Esophagus (tissue), 2 donors: ENCODE measurements around the gene TMEM253. TPM values are rescaled to one million over a fixed set of nuclear protein-coding genes. Genes with fewer than 3 reads are reported as not detected.

Experiments used
- H3K27ac ChIP-seq, 2 donors: one replicate each; pipeline ENCODE4 v1.5.1; 2013; ENCODE audit warnings: low read depth in 2 of 2, mild to moderate bottlenecking in 2 of 2, inconsistent platforms in 1 of 2, low read length in 1 of 2, moderate library complexity in 1 of 2
- H3K27me3 ChIP-seq, 2 donors: one replicate each; pipeline ENCODE4 v1.6.1; 2013; ENCODE audit warnings: low read length in 2 of 2, control low read depth in 1 of 2, mild to moderate bottlenecking in 1 of 2; ENCODE audit not compliant: insufficient read depth in 2 of 2, control insufficient read depth in 1 of 2
- H3K36me3 ChIP-seq, 2 donors: one replicate each; pipeline ENCODE4 v1.6.1; 2013; ENCODE audit warnings: low read length in 1 of 2; ENCODE audit not compliant: control insufficient read depth in 2 of 2, insufficient read depth in 2 of 2
- H3K4me1 ChIP-seq, 2 donors: one replicate each; pipeline ENCODE4 v1.6.1; 2013; ENCODE audit warnings: low read length in 1 of 2; ENCODE audit not compliant: control insufficient read depth in 2 of 2, insufficient read depth in 2 of 2
- H3K4me3 ChIP-seq, 2 donors: one replicate each; pipeline ENCODE4 v1.5.1; 2013; ENCODE audit warnings: low read length in 2 of 2, mild to moderate bottlenecking in 2 of 2, low read depth in 1 of 2, moderate library complexity in 1 of 2
- H3K9me3 ChIP-seq, 2 donors: one replicate each; pipeline ENCODE4 v1.6.1; 2013; ENCODE audit warnings: mild to moderate bottlenecking in 2 of 2, low read depth in 1 of 2, low read length in 1 of 2, moderate library complexity in 1 of 2; ENCODE audit not compliant: control insufficient read depth in 2 of 2, insufficient read depth in 1 of 2
- WGBS, 2 donors: extraction: QIAGEN DNeasy Blood & Tissue Kit; methylation state at CpG; one replicate each; pipeline ENCODE4 v1.1.7; 2013; 5-methylcytosine and 5-hydroxymethylcytosine counted together
- polyA plus RNA-seq, 2 donors: library from polyadenylated mRNA; stranded (reverse); fragments of 200-250 nt; gene quantifications; one replicate each; pipeline ENCODE4 v1.2.3, GENCODE V29; 2013
- donor health status: healthy with polysubstance abuse.
- donor health status: Bipolar disorder and iron deficiency.

Gene TMEM253
- polyA plus RNA-seq, 2 donors = 1.6 to 1.8 TPM

DNA sequence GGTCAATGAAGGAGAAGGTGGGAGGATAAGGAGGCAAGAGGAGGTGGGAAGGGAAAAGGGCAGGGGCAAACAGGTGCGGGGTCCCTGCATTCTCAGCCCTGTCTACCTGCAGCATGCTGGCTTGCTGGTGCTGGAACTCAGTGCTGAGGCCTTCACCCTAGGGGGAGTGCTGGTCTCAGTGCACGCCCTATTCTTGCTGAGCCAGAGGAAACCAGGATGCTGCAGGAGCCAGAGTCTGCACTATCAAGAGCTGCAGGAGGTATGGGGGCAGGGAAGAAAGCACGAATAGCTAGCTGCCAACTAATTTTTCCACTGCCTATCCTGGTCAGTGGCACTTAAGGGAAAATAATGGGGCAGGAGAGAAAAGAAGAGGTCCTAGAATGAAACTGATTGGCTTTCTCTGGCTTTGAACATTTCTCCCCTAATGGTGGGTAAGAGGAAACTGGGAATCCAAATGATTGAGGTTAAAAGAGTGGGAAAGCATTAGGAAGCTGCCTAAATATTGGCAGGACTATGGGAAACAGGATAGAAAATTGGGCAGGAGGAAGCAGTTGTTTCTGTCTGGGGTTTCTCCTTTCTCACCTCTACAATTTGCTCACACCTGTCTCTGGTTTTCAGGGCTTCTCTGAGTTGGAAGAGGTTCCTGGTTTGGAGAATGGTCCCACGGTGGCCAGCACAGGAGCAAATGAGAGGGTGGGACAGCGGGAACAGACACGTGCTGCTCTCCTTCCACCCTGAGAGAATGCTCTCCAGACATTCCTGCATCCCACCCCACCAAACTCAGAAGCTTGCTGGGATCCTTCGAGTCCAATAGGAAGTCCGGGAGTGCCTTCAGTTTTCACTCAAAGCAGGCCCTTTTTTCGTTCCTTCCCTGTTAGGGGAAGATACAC, 1.9 kb downstream of the TMEM253 start:
- Histone ChIP-seq H3K27me3 (no peaks in the 10 kb centered on the region), H3K4me3 (peak overlapping the region; percentile 73 to 84), H3K9me3 (no peaks in the 10 kb centered on the region), H3K36me3 (no peaks in the 10 kb centered on the region), H3K4me1 (peaks cover 9 to 23% of the 10 kb centered on the region in 2 donors), H3K27ac (peak overlapping the region; percentile 99)
- 18% methylated on average over 9 of the region's 9 CpGs for WGBS, 2 donors

DNA sequence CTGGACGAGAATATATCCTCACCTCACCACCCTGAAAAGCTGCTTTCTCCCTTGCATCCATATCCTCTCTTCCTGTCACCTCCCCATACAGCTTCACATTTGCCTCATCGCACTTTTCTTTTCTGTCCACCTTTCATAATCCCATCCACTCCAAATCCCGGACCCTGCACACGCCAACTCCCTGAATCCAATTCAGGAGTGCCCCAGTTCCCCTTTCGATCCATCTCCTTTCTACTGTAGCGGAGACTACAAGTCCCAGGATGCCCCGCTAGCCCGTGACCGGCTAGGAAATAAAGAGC, 2.5 kb downstream of the TMEM253 start:
- no peaks in the 10 kb centered on the region for H3K36me3 ChIP-seq
- peaks cover 9 to 23% of the 10 kb centered on the region in 2 donors for H3K4me1 ChIP-seq
- WGBS, 2 donors = 0% methylated on average over 9 of the region's 9 CpGs
- H3K4me3 ChIP-seq = peak overlapping the region; percentile 73 to 84
- H3K27ac ChIP-seq = peak overlapping the region; percentile 99
- H3K9me3 ChIP-seq = no peaks in the 10 kb centered on the region
- H3K27me3 ChIP-seq = no peaks in the 10 kb centered on the region

DNA sequence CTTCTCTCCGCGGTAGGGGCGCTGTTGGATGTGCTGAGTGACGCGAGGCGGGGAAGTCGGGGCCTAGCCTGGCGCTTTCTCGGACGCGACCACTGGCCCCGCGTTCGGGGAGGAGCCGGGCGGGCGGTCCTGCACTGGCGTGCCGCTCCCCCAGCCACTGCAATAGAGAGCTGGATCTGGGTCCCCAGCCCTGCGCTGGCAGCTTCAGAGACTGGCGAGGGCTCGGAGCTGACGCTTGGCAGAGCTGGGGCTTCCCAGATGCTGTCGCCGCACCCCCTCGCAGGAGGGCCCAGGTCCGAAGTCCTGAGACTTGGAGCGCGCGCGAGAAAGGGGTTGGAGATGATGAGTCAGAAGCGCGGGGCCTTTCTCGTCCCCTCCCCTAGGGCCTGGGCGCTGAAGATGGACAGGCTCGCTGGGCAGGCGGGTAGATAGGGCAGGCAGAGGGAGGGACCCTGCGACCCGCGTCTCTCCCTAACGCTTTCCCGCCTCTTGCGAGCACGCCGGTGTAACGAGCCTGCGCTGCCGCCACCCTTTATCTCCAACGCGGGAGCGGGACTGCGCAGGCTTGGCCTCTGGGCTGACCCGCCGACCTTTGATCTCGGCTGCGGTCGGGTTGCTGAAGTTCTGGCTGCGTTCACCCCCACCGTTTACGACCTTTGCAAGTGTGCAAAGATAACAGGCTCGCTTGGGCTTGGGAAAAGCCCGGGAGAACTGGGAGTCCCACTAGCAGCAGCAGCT, 3.0 kb downstream of the TMEM253 start:
- no peaks in the 10 kb centered on the region for H3K9me3 ChIP-seq
- H3K27me3 ChIP-seq = no peaks in the 10 kb centered on the region
- no peaks in the 10 kb centered on the region for H3K36me3 ChIP-seq
- H3K4me3 ChIP-seq = peak overlapping the region; percentile 73 to 84
- WGBS, 2 donors = 0% methylated on average over 62 of the region's 62 CpGs
- H3K4me1 ChIP-seq = peaks cover 9 to 23% of the 10 kb centered on the region in 2 donors
- H3K27ac ChIP-seq = peak overlapping the region; percentile 99

DNA sequence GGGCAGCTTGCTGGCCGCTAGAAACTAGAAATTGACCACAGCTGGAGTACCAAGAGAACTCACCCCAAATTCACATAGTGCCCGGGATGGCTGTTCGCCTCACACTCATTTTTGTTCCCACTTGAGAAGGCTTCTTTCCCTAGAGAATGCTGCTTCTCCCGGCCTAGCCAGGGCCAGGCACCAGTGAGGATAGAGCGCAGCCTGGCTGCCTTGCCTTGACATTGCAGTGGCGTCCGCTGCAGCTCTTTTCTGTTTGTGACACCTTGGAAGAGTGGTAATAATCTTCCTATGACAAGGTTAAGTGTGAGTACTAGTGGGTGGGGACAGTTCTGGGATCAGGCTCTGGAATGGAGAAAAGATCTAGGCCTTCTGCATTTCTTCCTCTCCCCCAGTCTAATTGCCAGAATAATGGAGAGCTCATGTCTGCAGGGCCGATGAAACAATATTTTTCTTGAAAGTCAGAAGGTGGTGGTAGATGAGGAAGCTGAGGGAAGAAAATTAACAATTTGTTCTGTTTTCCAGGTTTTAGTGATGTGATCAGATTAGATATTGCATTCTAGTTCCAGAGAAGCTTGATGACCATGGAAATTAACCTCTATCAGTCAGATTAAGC, 3.7 kb downstream of the TMEM253 start:
- Histone ChIP-seq H3K4me1 (peaks cover 9 to 23% of the 10 kb centered on the region in 2 donors), H3K9me3 (no peaks in the 10 kb centered on the region), H3K36me3 (no peaks in the 10 kb centered on the region), H3K27ac (peak overlapping the region; percentile 99), H3K4me3 (peak overlapping the region; percentile 73 to 84), H3K27me3 (no peaks in the 10 kb centered on the region)
- 4% methylated on average over 8 of the region's 8 CpGs for WGBS, 2 donors

DNA sequence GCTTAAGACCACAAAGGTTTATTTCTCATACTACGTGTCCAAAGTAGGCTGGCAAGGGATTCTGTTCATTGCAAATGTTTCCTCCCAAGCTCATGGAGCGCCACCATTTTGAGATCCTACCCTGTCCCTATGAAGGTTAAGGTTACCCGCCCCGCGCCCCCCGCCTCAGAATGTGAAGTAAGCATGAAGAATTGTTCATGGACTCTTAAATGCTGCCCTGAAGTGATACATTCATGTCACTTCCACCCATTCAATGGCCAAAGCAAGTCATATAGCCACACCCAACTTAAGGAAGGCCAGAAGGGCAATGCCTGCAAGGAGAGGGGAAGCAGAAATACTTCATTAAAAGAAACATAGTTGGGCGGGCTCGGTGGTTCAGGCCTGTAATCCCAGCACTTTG, 4.2 kb downstream of the TMEM253 start:
- no peak overlapping the region for H3K4me3 ChIP-seq
- 82 to 83% methylated on average over 8 of the region's 8 CpGs for WGBS, 2 donors
- H3K4me1 ChIP-seq = peaks cover 9 to 23% of the 10 kb centered on the region in 2 donors
- no peaks in the 10 kb centered on the region for H3K36me3 ChIP-seq
- H3K27me3 ChIP-seq = no peaks in the 10 kb centered on the region
- peak overlapping the region; percentile 63 to 99 for H3K27ac ChIP-seq
- H3K9me3 ChIP-seq = no peaks in the 10 kb centered on the region

DNA sequence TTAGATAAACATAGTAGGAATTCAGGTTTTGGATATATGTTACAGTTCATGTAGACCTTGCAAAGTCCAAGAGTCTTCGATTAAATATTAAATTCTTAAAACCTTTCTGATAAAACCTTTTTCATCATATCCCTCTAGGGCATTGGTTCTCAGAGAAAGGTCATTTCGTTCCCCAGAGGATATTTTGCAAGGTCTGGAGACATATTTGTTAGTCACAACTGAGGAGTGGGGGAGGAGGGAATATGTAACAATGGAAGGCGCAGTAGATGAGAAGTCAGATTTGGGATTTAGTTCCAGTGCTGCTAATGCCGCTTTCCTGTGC, 5.3 kb downstream of the TMEM253 start:
- H3K4me3 ChIP-seq = no peak overlapping the region
- 41 to 56% methylated on average over 4 of the region's 4 CpGs for WGBS, 2 donors
- H3K4me1 ChIP-seq = peaks cover 9 to 16% of the 10 kb centered on the region in 2 donors
- no peaks in the 10 kb centered on the region for H3K9me3 ChIP-seq
- H3K27ac ChIP-seq = peak overlapping the region; percentile 93 to 95
- H3K27me3 ChIP-seq = no peaks in the 10 kb centered on the region
- H3K36me3 ChIP-seq = no peaks in the 10 kb centered on the region

DNA sequence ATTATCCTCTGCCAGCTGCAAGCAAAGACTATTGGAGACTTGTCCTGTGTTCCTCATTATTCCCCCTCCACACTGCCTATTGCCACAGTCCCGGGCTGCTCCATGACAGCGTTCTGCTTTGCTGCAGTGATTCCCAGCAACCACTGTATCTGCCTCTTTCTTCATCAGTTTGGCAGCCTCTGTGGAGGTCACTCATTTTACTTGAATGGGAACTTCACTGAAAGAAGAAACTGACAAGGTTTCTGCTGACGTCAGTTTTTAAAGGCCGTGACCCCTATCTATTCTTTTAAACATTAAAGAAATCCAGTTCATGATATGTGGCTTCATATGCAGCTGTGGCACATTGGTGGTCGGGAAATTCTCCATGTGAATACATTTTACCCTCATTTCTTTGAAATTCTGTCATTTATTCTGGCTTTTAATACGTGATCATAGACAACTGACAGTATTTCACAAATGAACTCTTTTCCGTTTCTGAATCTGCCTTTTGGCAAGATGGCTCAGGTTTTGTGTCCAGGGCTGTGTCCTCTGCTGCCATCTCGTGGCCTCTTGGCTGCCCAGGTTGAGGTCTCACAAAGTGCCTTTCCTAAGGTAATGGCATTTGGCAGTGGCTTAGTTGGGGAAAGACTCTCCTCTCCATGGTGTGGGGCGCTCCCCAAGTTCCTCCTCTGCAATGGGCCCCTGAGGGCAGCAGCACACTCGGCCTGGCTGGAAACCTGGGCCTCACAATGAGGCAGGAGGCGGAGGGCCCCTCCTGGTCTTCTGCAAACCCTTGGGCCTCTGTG, 5.8 kb downstream of the TMEM253 start:
- H3K27ac ChIP-seq = peak overlapping the region; percentile 93 to 95
- peaks cover 8 to 13% of the 10 kb centered on the region in 2 donors for H3K4me1 ChIP-seq
- no peaks in the 10 kb centered on the region for H3K36me3 ChIP-seq
- no peak overlapping the region for H3K4me3 ChIP-seq
- 17% methylated on average over 11 of the region's 11 CpGs for WGBS, 2 donors
- no peaks in the 10 kb centered on the region for H3K9me3 ChIP-seq
- no peaks in the 10 kb centered on the region for H3K27me3 ChIP-seq

DNA sequence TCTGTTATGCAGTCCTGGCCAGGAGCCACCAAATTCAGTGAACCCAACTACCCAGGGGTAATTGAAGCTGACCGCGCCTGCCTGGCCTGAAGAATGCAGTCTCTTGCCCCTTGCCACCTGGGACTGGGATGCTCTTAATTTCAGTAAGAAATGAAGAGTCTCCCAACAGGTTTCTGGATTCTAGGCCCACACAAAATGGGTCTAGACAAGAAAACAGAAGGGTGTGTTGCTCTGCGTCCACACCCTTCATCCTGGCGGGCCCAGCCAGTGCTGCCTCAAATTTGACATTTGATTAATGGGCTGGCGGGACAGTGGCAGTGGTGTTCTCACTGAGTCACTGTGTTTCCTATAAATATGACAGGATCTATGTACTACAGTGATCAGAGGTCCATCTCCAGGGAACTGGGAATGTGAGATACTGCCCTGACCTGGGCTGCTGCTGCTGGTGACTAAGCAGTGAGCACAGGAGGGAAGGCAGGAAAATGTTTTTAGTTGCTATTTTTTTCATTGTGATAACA, 6.5 kb downstream of the TMEM253 start:
- Histone ChIP-seq H3K9me3 (no peaks in the 10 kb centered on the region), H3K4me3 (no peak overlapping the region), H3K4me1 (peaks cover 4 to 8% of the 10 kb centered on the region in 2 donors), H3K27ac (peak overlapping the region; percentile 93 to 95), H3K27me3 (no peaks in the 10 kb centered on the region), H3K36me3 (no peaks in the 10 kb centered on the region)
- WGBS, 2 donors = 26 to 37% methylated on average over 5 of the region's 5 CpGs

DNA sequence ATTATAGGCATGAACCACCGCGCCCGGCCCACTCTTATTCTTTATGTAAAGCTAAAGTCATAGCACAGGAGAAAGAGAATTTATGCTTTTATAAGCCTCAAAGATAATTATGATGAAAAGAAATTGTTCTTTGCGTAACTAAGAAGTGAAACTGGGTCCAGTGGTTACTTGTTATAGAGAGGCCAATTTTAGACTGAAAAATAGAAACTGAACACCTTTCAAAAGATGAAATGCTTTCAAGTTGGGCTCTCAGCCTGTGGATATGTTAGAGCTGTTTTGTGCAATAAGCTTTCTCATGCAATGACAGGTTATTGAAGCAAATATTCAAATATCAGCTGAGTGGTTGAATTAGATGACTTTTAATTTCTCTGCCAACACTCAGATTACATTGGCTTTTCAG, 7.9 kb downstream of the TMEM253 start:
- Histone ChIP-seq H3K36me3 (no peaks in the 10 kb centered on the region), H3K4me1 (peaks cover 2 to 6% of the 10 kb centered on the region in 2 donors), H3K27me3 (no peaks in the 10 kb centered on the region), H3K27ac (no peak overlapping the region), H3K4me3 (no peak overlapping the region), H3K9me3 (no peaks in the 10 kb centered on the region)
- whole genome bisulfite sequencing, 2 donors = 92% methylated on average over 4 of the region's 4 CpGs
